GM13977 (cell line): ENCODE results near the gene MBD5.

Source experiments
- DNase-seq: peaks from one replicate; pipeline ENCODE4 v3.0.0; 2012; ENCODE audit warnings: low spot score
- in situ Hi-C: fragments of 300-500 bp; cut with MboI; formaldehyde crosslinking; loops from one replicate; pipeline ENCODE4 v1.12.0; 2022; ENCODE audit warnings: low sequenced_read_pairs, low pct_unique_long_range_greater_than_20kb, mixed read lengths, inconsistent platforms; ENCODE audit not compliant: unreplicated experiment
- TF ChIP-seq, protein P1 (sequence below): IDR thresholded peaks from 2 replicates; pipeline ENCODE4 v1.5.1; 2012; ENCODE audit warnings: mild to moderate bottlenecking, control low read depth; ENCODE audit not compliant: insufficient read depth; ENCODE audit errors: extremely low read depth, missing control alignments

The MBD5 gene

DNA sequence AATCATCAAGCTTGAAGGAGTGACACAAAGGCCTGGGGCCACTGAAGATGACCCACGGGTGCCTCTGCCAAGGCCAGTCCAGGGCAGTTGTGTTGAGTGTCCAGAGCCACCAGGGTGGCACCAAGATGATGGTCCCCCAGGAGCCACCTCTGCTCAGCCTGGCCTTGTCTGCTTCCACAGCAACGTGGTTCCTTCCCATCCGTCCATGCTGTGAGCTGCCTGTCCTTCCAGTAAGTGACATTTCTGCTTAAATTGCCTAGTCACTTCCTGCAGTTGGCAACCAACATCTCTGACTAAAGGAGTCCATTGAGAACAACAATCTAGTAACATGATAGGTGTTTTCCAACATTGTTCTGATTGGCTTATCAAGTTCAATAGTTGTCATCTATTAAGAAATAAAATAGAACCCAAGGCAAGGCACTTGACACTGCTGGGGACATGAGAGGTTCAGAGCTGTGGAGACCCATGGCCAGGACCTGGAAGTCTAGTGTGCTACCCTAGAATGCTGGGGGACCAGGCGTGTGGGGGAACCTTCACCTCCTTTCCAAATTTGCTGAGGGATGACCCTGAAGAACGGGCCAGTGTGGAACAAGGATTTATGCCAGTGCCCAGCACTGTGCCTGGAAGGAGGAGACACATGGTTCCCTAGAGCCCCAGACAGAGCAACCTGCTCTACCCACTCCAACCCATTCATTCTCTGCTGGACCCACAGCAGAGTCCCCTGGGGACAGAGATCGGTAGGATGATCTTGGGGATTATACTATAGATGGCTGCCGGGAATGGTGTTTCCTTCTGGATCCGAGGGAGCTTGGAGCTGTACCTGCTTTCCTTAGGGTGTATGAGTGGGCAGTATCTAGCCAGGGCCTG is 524.7 kb downstream of the MBD5 start:
- in situ Hi-C loops = loop anchor here (25.0 kb wide), 1 partner anchor 442 kb away; no protein-coding TSS in a partner anchor
- TF ChIP-seq, protein P1, sequence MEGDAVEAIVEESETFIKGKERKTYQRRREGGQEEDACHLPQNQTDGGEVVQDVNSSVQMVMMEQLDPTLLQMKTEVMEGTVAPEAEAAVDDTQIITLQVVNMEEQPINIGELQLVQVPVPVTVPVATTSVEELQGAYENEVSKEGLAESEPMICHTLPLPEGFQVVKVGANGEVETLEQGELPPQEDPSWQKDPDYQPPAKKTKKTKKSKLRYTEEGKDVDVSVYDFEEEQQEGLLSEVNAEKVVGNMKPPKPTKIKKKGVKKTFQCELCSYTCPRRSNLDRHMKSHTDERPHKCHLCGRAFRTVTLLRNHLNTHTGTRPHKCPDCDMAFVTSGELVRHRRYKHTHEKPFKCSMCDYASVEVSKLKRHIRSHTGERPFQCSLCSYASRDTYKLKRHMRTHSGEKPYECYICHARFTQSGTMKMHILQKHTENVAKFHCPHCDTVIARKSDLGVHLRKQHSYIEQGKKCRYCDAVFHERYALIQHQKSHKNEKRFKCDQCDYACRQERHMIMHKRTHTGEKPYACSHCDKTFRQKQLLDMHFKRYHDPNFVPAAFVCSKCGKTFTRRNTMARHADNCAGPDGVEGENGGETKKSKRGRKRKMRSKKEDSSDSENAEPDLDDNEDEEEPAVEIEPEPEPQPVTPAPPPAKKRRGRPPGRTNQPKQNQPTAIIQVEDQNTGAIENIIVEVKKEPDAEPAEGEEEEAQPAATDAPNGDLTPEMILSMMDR = no peak
- no peak for DNase-seq

- no peak for DNase-seq
- TF ChIP-seq, protein P1 = no peak
- in situ Hi-C loops = loop anchor here (25.0 kb wide), 1 partner anchor 441 kb away; no protein-coding TSS in a partner anchor
These were observed 525.4 kb downstream of the MBD5 start for GRCh38 chr2:148546270-148546669.

DNA sequence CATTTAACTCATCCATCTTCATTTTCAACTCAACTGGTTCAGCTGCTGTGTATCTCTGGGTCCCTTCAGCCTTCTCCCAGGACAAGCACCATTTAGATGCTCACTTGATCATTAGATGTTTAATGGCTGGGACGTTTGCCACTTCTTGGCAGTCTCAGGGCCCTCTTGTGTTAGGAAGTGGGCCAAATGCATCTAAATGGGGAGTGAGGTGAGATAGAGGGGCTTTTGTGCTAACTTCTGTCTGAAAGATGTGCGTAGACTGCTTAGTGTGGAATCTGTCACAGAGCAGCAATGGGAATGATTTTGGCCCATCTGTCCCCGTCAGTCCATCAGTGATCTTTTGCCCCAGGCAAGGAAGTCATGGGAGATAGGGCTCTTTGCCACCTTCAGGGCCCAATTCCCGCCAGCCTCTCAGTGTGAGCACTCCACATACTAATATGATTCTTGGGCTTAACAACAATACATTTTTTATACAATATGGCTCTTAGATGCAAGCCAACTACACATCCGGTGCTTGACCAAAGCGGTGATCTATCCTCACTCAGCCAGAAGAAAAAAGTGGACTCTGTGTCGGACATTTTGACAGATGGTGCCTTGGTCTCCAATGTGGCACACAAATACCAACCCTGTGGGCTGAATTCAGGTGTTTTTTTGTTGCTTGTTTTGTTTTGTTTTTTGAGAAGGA is 528.0 kb downstream of the MBD5 start:
- in situ Hi-C loops = loop anchor here (25.0 kb wide), 1 partner anchor 438 kb away; no protein-coding TSS in a partner anchor
- no peak for DNase-seq
- TF ChIP-seq, protein P1 = no peak

- in situ Hi-C loops = no loop called here
- TF ChIP-seq, protein P1 = no peak
- DNase-seq = peak; percentile 34
These were observed 531.9 kb downstream of the MBD5 start for GRCh38 chr2:148552675-148553331.

DNA sequence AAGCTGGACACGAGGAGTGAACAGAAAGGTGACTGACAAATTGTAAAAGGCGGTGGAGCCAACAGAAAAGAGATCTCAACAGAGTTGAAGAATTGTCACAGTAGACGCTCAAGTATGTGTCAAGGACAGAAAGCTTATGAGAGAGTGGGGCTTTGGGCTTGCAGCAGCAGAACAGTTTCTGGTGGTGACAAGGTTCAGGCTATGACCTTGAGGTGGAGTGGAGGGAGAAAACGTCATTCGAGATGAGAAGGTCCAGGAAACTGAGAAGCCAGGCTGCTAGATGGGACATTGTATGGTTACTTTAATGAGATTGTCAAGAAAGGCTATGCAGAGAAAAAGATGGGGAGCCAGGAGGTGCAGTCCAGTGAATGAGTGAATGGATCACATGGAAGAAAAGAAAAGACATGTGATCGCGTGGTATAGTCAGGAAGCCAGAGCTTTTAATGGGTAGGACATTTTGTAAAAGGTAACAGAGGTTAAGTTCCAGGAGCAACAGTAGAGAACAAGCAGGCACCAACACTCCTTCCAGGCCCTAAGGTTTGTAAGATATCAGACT is 532.5 kb downstream of the MBD5 start:
- DNase-seq = no peak
- in situ Hi-C loops = no loop called here
- TF ChIP-seq, protein P1 = no peak
